Measurements from ENCODE around the gene PLK2.

- TF ChIP-seq POLR2AphosphoS5 (IDR thresholded peaks at IDR 0.05) (no peak), POLR2A (IDR thresholded peaks at IDR 0.05) (no peak)
- TF ChIP-seq, protein P1, sequence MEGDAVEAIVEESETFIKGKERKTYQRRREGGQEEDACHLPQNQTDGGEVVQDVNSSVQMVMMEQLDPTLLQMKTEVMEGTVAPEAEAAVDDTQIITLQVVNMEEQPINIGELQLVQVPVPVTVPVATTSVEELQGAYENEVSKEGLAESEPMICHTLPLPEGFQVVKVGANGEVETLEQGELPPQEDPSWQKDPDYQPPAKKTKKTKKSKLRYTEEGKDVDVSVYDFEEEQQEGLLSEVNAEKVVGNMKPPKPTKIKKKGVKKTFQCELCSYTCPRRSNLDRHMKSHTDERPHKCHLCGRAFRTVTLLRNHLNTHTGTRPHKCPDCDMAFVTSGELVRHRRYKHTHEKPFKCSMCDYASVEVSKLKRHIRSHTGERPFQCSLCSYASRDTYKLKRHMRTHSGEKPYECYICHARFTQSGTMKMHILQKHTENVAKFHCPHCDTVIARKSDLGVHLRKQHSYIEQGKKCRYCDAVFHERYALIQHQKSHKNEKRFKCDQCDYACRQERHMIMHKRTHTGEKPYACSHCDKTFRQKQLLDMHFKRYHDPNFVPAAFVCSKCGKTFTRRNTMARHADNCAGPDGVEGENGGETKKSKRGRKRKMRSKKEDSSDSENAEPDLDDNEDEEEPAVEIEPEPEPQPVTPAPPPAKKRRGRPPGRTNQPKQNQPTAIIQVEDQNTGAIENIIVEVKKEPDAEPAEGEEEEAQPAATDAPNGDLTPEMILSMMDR (IDR thresholded peaks at IDR 0.05) = no peak
Measured at GRCh38 chr5:58439094-58439644, 20.7 kb downstream of the PLK2 start.

All from prostate gland (tissue), 2 donors.